T-helper 9 cell (primary cell): ENCODE measurements around the gene ABCA1.
"Not testable (repeated sequence)": the region's sequence is repeated elsewhere in the genome, so short reads cannot be mapped to it uniquely, and the experiment has no call there.

Experiments used
- DNase-seq: peaks from one replicate; pipeline ENCODE4 v3.0.0-alpha.2; 2020

ABCA1 gene

DNA sequence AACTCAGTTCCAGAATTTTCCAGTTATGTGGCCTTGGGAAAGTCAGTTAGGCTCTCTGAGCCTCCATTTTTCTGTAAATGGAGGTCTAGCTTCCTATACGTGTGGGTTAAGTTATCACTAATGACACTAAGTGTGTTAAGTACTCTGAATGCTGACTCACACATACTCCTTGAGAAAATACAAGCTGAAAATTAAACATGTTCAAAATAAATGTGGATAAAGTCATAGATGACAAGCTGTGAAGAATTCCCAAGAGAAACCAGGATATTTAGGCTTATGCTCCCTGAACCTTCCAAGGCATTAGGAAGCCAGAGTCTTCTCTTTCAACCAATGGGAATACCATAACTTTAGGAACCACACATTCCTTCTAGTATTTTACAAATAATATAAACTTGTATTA, 58.1 kb downstream of the ABCA1 start:
- DNase-seq: no peak

DNA sequence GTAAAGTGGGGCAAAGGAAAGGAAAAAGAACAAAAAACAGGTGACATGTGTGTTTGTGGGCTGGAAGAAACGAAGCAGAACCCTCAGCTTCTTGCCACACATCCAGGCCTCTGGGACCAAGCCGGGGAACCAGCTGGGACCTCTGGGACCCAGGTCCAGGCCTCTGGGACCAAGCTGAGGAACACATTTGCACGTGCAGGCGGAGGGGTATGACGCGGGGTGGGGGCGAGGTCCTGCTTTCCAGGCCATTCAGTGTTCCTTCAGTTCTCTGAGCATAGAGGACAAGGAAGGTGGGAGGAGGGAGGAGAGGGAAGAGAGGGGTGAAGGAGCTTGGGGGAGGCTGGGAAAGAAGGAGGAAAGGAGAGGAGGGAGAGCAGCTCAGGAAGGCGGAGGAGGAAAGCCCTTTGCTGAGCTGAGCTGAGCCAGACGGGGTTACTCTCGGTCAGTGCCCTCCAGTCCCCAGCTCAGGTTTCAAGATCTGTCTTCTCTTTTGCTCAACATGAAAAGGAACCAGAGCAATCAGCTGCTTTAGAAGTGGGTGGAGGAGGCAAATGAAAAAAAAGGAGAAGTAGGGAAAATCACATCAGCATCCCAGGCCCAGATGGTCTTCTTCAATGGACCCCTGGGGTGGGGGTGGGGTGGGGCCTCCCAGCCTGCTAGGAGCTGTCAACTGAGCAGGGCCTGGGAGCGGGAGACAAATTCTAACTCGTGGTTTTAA, 59.1 kb downstream of the ABCA1 start:
- DNase-seq: no peak

DNA sequence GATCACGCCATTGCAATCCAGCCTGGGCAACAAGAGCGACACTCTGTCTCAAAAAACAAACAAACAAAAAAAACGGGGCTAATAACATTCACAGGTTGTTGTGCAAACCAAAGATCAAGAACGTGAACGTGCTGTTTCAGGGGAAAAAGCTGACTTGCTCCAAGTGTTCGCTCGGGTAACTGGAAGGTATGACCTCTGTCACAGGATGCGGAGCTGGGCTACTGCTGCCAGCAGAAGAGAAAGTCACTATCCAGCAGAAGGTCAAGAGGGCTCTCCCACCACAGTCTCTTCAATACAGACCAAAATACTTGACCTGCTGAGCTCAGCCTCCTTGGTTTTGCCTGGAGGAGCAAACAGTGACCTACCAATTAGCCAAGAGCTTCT, 59.7 kb downstream of the ABCA1 start:
- DNase-seq: no peak

DNA sequence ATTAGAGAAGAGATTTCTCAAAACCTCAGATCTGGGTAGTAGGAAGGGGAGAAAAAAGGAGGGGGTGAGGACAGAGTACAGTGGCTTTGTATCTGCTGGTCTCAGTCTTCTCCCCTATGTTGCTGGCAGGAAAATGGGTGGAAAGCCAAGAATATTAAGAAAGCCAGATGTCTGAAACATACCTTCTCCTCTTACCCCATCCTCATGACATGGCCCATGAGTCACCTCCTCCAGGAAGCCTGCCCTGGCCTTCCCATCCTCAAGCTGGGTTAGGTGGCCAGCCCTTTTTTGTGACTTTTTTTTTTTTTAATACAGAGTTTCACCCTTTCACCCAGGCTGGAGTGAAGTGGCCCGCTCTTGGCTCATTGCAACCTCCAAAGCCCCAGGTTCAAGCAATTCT, 61.8 kb downstream of the ABCA1 start:
- DNase-seq: no peak

DNA sequence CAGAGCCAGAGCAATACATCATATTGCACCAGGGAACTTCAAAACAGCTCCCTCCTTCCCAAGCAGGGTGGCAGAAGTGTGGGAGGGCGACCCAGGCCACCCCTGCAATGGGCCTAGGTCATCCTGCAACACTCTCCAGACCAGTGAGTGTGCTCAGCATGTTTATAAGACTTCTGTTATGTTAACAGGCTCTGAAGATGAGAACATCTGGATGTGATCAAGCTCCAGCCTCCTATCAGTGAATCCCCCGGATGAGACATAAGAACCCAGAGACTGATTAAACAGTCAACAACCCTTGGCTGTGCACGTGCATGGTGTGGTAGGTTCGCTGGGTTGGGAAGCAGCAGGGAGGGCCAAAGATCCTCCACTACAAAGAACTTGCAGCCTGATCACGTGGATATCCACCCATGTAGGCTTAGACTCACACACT, 63.3 kb downstream of the ABCA1 start:
- no peak for DNase-seq

DNA sequence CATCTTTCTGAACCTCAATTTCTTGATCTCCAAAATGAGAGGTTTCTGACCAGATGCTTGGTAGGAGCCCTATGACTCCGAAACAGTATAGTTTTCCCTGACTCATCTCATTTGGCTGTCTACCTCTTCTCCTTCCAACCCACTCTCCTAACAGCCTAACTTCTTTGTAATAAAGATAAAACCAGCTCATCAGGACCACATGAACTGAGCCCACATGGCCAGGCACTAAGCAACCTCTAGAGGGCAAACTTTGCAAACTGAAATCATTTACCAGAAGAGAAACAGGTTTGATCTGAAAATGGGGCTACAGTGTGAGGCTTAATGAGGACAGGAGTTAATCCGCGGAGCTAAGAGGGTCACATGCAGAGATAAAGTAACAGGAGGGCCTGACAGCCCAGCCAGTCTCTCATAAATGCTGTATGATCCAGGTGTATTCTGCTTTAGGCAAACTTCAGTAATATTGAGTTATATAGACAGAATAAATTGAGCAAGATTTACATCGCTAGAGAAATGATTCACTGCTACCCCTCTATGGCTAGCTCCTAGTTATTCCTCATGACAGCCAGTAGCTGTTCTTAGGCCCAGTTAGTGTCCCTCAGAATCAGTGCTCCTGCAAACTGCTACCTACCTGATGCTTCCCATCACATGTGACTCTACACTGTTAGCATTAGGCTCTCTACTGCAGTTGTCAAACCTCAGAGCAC, 64.6 kb downstream of the ABCA1 start:
- DNase-seq: peak; percentile 16

DNA sequence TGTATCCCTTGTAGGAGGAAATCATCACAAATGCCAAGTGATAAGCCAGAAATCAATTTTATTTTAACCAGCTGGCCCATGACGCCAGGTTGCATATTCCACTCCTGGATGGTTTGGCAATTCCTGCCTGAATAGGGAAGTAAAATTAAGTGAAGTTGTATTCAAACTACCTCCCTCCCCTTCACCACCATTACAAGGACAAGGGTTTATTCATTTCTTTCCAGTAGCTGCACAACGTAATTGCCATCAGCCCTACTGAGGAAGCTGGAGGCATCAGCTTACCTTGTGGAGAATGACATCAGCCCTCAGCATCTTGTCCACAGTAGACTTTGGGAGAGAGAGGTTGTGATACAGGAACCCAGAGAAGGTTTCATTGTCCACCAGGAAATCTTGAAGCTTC, 66.6 kb downstream of the ABCA1 start:
- no peak for DNase-seq

DNA sequence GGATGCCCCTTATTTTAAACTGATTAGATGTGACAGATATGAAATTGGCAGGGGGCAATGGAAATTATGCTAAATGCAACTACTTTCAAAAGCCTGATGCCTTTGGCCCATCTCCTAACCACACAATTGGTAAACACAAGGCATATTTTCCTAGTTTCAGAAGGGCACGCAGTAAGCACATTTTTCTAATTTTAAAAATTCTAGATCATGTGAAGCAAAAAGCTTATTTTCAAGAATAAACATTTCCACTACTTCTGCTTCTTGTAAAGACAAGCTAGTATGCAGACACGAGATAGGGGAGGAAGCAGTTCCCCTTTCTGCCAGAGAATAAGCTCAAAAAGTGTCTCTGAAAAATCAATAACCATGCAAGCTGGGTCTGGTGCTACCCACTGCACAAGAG, 67.7 kb downstream of the ABCA1 start:
- DNase-seq: no peak

DNA sequence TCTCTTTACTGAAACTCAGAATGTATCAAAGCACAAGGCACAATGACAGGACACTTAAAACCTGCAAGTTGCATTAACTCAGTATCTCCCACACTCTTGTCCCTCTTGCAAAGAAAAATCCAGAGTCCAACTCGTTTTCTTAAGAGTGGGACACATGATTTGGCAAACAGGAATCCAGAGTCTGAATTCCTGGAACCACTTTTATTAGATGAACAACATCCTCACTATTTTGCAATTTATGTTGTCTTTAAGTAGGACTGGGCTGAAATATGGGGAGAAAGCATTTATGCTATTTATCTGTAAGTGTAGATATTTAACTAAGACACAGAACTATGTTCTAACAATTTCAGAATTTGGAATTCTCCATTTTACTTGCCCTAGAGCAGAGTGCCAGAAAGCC, 69.1 kb downstream of the ABCA1 start:
- DNase-seq: no peak

DNA sequence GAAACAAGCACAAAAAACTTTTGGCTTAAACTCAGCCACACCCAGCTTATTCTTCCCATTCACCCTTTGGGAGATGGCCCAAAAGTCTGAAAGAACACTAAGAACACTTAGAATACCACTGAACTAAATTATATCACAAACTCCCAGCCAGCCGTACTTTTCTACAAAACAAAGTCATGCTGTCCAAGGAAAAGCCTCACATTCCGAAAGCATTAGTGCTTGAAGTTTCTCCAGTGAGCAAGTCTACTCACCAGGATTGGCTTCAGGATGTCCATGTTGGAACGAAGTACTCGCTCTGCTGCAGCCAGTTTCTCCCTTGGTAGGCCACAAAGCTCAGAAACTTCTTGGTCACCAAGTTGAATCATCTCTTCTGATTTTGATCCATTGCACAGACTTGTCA, 69.7 kb downstream of the ABCA1 start:
- DNase-seq: no peak

DNA sequence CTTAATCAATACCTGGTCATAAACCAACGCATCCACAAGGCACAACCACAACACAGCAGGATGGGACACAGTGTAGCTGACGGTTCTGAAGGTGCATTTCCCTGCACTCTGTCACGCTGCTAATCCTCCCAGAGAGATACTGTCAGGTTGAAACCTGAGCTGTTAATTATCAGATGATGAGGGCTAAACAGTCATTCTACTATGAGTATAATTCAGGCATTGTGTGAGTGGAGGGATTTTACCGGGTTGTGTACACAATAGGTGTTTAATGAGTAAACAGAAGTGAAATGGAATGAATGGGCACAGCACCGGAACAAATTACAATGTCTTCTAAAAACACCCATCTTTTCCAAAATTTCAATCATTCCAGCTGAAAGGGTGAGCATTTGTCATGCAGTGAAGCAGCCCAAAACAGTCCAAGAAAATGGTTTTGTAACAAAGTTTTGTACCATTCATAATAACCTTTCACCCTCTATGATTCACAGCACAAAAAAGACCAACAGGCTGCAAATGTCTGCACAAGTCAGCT, 71.5 kb downstream of the ABCA1 start:
- DNase-seq: no peak

DNA sequence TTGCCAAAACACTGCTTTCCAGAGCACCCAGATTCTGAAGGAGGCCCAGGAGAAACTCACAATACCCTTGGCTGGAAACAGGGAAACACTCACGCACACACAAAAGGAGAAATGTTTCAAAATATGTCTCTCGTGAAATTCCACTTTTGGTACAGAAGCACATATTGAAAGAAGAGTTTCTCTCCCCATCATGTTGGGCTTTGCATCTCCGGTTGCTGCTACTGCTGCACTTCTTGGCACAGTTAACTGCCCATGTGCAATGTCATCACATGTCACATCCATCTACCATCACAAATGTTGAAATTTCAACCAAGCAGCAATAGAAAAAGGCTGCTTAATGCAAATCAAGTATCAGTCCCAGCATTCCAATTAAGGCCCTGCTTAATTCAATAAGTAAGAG, 72.1 kb downstream of the ABCA1 start:
- DNase-seq: no peak

DNA sequence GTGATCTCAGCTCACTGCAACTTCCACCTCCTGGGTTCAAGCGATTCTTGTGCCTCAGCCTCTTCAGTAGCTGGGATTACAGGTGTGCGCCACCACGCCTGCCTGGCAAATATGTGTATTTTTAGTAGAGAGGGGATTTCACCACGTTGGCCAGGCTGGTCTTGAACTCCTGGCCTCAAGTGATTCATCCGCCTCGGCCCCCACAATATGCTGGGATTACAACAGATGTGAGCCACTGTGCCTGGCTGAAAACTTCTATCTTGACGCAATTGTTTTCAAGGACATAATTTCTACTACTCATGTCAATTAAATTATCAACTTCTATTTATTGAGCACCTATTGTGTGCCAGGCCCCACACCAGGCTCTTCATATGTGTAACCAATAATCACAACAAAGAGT, 72.7 kb downstream of the ABCA1 start:
- DNase-seq: not testable (repeated sequence)

DNA sequence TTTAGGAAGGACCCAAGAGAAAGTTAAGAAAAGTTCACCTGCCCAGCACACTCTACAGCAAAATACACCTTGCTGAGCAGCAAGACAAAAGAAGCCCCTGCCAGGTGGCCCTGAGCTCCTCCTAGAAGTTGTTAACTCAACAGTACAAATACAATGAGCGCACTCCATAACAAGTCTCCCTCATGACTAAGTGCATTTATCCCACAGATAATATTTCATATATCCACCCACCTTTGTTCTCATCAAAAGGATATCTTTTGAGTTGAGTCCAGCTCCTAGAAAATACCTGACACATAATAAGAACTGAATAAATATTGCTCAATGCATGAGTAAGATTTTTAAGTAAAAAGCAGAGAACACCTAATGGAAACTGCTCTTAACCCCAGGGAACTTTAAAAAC, 73.3 kb downstream of the ABCA1 start:
- no peak for DNase-seq

DNA sequence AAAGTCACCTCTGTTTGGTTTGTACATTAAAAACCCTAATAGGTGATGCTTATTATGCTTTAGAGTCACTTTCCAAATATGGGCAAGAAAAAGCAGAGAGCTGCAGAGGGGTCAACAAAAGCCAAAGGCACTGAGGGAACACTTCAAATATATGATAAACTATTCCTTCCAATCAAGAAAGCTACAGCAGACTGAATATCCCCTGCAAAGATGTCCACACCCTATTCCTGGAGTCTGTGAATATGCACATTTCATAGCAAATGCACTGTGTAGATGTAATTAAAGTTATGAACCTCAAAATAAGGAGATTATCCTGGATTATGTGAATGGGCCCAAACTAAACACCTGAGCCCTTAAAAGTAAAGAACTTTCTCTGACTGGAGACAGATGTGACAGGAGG, 74.3 kb downstream of the ABCA1 start:
- DNase-seq: no peak

DNA sequence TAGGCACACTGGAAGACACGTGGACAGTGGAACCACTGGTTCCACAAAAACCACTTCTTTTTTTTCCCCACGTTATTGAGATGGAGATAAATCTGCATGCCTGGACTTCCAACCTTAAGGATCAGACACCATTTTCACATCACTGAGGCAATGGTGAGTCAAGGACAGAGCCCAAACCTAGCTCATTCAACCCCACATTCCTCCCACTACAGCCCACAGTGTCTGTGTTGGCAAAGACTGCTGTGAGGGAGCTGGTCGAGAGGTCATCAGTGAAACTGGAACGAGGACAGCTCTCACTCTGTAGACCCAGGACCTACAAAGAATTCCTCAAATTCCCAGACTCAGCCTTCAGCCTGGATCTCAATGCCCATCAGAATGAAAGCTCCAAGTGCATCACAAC, 74.8 kb downstream of the ABCA1 start:
- no peak for DNase-seq

DNA sequence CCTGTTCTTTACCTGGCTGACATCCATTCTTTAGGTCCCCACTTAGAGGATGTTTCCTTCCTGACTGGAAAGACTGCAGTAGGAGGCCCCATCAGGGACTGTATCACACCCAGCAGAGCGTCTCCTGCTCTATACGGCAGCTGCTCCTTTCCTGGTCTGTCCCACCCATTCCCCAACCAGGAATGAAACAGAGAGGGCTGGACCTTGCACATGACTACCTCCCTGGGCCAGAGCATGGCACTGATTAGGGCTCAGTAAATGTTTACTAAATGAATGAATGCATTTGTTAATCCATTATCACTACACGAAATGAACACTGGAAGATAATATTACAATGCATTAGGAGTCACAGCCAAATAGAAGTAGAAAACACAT, 76.4 kb downstream of the ABCA1 start:
- no peak for DNase-seq

DNA sequence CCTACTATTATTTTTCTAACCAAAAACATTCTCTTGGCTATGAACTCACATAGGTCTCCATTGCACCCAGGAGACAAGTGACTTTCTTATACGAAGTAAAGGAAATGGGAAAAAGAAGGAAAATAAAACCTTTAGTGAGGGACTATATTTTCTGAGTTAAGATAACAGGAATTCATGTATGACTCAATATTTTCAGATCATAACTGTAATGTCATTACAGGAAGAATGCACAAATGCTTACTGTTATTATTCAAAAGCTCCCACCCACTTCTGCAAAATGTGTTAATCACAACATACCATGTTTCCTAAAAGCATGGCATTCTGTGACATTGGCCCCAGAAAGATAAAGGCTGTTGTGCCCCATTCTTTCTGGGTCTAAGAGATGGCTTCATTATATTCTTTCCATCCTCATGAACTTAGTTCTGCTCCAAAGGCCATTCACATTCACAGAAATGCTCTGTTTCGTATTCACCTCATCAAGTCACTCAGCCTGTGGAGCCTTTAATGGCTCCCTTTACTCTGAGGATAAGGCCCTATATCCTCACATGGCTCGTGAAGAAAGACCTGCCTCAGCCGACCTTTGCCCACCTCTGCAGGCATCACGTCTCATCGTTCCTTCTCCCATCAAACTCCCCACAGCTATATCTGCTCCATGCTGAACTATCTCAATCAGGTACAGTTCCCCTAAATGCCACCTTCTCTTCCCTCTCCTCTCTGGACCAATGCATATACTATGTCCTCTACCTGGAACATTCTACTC, 77.0 kb downstream of the ABCA1 start:
- no peak for DNase-seq

DNA sequence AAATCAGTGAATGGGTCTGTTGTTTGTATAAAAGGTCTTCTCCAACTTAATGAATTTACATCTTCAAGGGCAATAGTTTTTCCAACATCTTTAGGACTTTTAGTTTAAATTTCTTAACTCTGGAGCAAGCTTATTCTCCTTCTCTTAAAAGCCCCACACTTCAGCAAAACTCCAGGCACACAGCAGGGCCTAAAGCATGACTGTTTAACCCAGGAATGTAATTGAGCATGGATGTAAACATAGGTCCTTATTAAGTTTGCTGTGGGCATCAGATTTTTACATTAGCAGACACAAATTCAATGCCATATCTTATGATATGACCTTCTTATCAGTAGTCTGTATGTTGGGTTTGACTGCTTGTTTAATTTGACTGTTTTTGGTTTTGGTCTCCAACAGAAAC, 78.9 kb downstream of the ABCA1 start:
- no peak for DNase-seq

DNA sequence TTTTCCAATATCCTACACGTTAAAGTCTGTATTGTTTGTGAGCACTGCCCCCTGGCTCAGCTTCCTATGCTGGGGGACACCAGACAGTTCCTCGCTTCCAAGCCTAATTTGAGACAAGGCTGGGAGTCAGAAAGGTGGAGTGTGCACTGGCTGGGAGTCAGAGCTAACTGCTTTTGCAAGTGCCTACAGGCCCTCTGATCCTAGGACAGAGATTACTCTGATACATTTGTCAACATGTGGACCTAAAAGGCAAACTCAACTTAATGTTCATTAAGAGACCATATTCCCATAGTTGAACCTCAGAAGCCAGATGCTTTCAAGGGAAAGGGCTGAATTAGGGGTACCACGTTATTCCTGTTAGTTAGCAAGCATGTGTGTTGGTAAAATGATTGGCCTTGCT, 83.2 kb downstream of the ABCA1 start:
- DNase-seq: no peak

DNA sequence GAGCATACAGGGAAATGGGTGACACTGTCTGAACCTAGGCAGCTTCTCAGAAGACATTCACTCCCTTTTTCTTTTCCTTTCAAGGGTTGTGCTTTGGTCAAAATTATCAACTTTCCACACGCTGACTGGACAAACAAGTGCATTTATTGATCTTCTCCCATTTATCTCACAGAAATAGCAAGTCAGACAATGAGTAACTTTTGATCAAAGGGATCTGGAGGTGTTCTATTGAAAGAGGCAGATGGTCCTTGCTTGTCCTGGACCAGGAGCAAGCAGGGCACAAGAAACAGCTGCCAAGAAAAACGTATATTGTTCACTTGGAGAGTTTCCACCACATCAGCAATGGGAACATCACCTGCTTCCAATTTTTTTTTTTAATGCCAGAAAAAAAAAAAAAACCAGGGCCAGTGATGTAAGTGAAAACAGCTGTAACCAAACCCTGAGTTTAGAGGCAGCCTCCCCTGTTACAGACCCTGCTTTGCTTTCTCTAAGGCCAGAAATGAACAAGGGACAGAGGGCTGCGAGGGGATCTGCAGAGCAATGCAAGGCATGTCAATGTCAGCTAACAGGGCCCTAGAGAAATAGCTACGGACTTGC, 84.2 kb downstream of the ABCA1 start:
- DNase-seq: no peak

DNA sequence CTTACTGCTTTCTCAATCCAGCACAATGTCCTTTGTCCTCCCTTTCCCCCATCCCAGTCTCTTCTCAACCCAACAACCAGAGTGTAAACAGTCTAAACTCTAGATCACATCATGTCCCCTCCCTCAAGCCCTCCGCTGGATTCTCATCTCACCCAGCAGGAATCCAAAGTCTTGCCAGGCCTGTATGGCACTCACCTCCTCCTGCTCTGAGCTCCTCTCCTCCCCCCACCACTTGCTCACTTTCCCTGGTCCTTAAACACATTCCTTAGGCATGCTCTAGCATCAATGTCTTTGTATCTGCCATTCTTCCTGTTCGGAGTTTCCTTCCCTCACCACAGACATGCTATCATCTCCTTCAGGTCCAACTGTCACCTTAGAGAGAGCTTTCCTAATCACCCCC, 85.3 kb downstream of the ABCA1 start:
- no peak for DNase-seq

DNA sequence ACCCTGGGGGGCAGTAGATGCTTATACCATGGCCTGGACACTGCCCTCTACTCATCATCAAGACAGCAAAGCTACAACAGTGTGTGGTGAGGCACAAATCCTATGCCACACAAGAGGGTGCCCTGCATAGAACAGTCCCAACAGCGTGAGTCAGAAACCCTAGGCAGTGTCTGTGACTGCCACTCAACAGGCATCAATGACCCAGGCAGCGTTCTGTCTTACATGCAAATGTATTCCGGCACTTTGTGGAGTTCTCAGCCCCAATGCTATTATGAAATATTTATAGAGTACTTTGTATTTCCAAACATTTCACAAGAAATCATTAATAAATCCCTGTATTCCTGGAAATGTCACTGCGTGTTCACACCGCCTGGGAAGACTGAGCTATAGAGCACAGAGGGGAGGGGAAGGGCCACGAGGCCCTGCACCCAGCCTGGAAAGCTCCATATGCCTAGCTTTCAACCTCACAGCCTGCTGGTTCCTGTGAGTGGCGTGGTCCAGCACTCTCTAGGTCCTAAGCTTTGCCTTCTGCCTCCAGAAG, 86.3 kb downstream of the ABCA1 start:
- DNase-seq: no peak
